ENCODE results near the gene CHMP2B. TPM values are rescaled to one million over a fixed set of nuclear protein-coding genes. Genes with fewer than 3 reads are reported as not detected.

Gene CHMP2B
- total RNA-seq, 1 experiment from 2014 or later, result 54.3 TPM

DNA sequence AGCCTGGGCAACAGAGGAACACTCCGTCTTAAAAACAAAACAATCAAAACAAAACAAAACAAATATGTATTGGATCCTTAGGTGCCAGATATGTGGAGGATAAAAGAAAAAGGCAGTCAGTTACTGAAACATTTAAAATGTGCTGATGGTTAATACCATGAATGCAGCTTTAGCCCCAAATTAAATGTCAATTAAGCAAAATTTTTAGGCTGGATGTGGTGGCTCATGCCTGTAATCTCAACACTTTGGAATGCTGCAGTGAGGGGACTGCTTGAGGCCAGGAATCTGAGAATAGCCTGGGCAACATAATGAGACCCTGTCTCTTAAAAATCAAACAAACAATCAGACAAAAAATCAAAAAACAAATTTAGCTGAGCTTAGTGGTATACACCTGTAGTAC lies 8.5 kb upstream of the CHMP2B start (continued):
- TF ChIP-seq, protein P1, sequence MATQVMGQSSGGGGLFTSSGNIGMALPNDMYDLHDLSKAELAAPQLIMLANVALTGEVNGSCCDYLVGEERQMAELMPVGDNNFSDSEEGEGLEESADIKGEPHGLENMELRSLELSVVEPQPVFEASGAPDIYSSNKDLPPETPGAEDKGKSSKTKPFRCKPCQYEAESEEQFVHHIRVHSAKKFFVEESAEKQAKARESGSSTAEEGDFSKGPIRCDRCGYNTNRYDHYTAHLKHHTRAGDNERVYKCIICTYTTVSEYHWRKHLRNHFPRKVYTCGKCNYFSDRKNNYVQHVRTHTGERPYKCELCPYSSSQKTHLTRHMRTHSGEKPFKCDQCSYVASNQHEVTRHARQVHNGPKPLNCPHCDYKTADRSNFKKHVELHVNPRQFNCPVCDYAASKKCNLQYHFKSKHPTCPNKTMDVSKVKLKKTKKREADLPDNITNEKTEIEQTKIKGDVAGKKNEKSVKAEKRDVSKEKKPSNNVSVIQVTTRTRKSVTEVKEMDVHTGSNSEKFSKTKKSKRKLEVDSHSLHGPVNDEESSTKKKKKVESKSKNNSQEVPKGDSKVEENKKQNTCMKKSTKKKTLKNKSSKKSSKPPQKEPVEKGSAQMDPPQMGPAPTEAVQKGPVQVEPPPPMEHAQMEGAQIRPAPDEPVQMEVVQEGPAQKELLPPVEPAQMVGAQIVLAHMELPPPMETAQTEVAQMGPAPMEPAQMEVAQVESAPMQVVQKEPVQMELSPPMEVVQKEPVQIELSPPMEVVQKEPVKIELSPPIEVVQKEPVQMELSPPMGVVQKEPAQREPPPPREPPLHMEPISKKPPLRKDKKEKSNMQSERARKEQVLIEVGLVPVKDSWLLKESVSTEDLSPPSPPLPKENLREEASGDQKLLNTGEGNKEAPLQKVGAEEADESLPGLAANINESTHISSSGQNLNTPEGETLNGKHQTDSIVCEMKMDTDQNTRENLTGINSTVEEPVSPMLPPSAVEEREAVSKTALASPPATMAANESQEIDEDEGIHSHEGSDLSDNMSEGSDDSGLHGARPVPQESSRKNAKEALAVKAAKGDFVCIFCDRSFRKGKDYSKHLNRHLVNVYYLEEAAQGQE (IDR thresholded peaks at IDR 0.05; ENCODE audit: low read depth), result no peak
- TF ChIP-seq SP1 (IDR thresholded peaks at IDR 0.05; ENCODE audit: low read depth) (no peak), CBX3 (IDR thresholded peaks at IDR 0.05; ENCODE audit: low read depth) (no peak), EGR1 (IDR thresholded peaks at IDR 0.05; ENCODE audit: low read depth) (no peak), ZFX (IDR thresholded peaks at IDR 0.05) (no peak)

DNA sequence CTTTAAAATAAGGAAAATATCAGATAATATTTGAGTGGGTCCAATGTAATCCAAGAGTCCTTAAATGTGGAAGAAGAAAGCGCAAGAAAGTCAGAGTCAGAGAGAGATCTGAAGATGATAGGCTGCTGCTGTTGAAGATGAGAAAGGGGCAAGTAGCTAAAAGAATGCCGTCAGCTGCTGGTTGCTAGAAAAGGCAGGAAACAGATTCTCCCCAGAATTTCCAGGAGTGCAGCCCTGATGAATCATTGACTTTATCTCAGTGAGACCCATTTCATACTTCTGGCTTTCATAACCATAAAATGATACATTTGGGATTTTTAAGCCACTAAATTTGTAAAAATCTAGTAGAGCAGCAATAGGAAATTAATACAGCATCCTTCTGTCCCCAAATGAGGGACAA lies 7.5 kb upstream of the CHMP2B start:
- DNase-seq (ENCODE audit: low read depth, low spot score), result no peak
- Histone ChIP-seq H3K9me3 (ENCODE audit: control insufficient read depth in 1 of 2, insufficient read depth in 1 of 2, low read depth in 1 of 2, low read length in 2 of 2) (no peaks in the 10 kb centered on the region), H2AFZ (ENCODE audit: low read depth, low read length, poor library complexity, severe bottlenecking) (no peak overlapping the region), H3K4me1 (ENCODE audit: control insufficient read depth in 1 of 2, insufficient read depth in 2 of 2, low read length in 2 of 2) (no peaks in the 10 kb centered on the region), H3K79me2 (ENCODE audit: insufficient read depth, low read length) (no peaks in the 10 kb centered on the region), H4K20me1 (ENCODE audit: insufficient read depth) (no peaks in the 10 kb centered on the region), H3K27ac (ENCODE audit: low read depth, low read length) (no peak overlapping the region), H3K9ac (ENCODE audit: low read length) (no peak overlapping the region), H3K4me3 (replicated peaks in 1 of 2; ENCODE audit: low read depth in 1 of 2, low read length in 2 of 2) (no peak overlapping the region), H3K4me2 (ENCODE audit: low read length) (no peak overlapping the region), H3K9me2 (ENCODE audit: insufficient read depth) (no peaks in the 10 kb centered on the region), H3K27me3 (ENCODE audit: insufficient read depth, low read length) (no peaks in the 10 kb centered on the region), H3K36me3 (ENCODE audit: control insufficient read depth in 1 of 2, insufficient read depth in 2 of 2, low read length in 2 of 2) (no peaks in the 10 kb centered on the region)
- intact Hi-C loops (cut with micrococcal nuclease), result no loop called here
- ATAC-seq, result no peak
- ChIA-PET CTCF (no interaction called here), RAD21 (ENCODE audit: low non-redundant PET in 1 of 2, low total read pairs in 2 of 2, uncharacterized antibody in 2 of 2, unreplicated experiment in 2 of 2) (no interaction called here), POLR2A (no interaction called here)
- no TSS peak for BruUV-seq (replicated peaks)
- TF ChIP-seq, protein P1 (IDR thresholded peaks at IDR 0.05; ENCODE audit: low read depth), result no peak
- no peak for TF ChIP-seq EZH2phosphoT487 (IDR thresholded peaks at IDR 0.05; ENCODE audit: borderline replicate concordance)
- no peak for TF ChIP-seq POLR2AphosphoS5 (IDR thresholded peaks at IDR 0.05; ENCODE audit: low read depth, low read length)
- TF ChIP-seq ZBTB33 (IDR thresholded peaks at IDR 0.05; ENCODE audit: extremely low read depth, insufficient replicate concordance, low read length), result no peak
- TF ChIP-seq, protein P2, sequence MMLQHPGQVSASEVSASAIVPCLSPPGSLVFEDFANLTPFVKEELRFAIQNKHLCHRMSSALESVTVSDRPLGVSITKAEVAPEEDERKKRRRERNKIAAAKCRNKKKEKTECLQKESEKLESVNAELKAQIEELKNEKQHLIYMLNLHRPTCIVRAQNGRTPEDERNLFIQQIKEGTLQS (IDR thresholded peaks at IDR 0.05), result no peak
- TF ChIP-seq EZH2 (IDR thresholded peaks at IDR 0.05), result no peak
- TF ChIP-seq POLR2A (IDR thresholded peaks at IDR 0.05; ENCODE audit: borderline replicate concordance, extremely low read depth, insufficient read depth, insufficient read length), result no peak
- no peak for TF ChIP-seq JUND (IDR thresholded peaks at IDR 0.05)
- no peak for TF ChIP-seq SRF (IDR thresholded peaks at IDR 0.05; ENCODE audit: low read depth)
- no peak for TF ChIP-seq CEBPB (IDR thresholded peaks at IDR 0.05; ENCODE audit: low read depth)
- no peak for TF ChIP-seq TCF7L2 (IDR thresholded peaks at IDR 0.05; ENCODE audit: borderline replicate concordance, extremely low read depth, insufficient read depth, insufficient read length)
- TF ChIP-seq, protein P3, sequence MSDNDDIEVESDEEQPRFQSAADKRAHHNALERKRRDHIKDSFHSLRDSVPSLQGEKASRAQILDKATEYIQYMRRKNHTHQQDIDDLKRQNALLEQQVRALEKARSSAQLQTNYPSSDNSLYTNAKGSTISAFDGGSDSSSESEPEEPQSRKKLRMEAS (IDR thresholded peaks at IDR 0.05), result no peak
- no peak for TF ChIP-seq FOSL1 (IDR thresholded peaks at IDR 0.05; ENCODE audit: low read depth)

Data from HCT116 (cell line).